Transverse colon (tissue), 4 donors: ENCODE measurements around the gene ACTA1. TPM values are rescaled to one million over a fixed set of nuclear protein-coding genes. Genes with fewer than 3 reads are reported as not detected.

ENCODE experiments used
- DNase-seq: peaks from one replicate; pipeline ENCODE4 v3.0.0-alpha.2; 2019
- H3K27ac ChIP-seq, 4 donors: fragments of 200-600 bp; sonication (generic); 2 replicates each; pipeline ENCODE4 v1.5.1; 2016 to 2018; ENCODE audit warnings: inconsistent platforms in 4 of 4
- H3K27me3 ChIP-seq: fragments of 200-600 bp; sonication (generic); 2 replicates; pipeline ENCODE4 v1.5.1; 2017; ENCODE audit warnings: inconsistent platforms
- H3K36me3 ChIP-seq, 4 donors: fragments of 200-600 bp; sonication (generic); 2 replicates each; pipeline ENCODE4 v1.5.1; 2017 to 2019; ENCODE audit warnings: inconsistent platforms in 4 of 4
- H3K4me1 ChIP-seq, 4 donors: fragments of 200-600 bp; sonication (generic); 2 replicates each; pipeline ENCODE4 v1.5.1; 2017 to 2020; ENCODE audit warnings: inconsistent platforms in 4 of 4
- H3K4me3 ChIP-seq, 4 donors: fragments of 200-600 bp; sonication (generic); 1 replicate in 1 of 4; 2 replicates in 3 of 4; pipeline versions ENCODE4 v1.5.1 to v1.6.1; 2017 to 2019; ENCODE audit warnings: inconsistent platforms in 4 of 4
- H3K9me3 ChIP-seq, 2 donors: fragments of 200-600 bp; sonication (generic); 2 replicates each; pipeline ENCODE4 v1.5.1; 2017 to 2019; ENCODE audit warnings: inconsistent platforms in 2 of 2
- CTCF ChIP-seq, 5 experiments: fragments of 200-600 bp in 3 of 5; fragments of 450-650 bp in 2 of 5; sonication (generic) in 3 of 5; IDR thresholded peaks; 1 replicate in 2 of 5; 2 replicates in 3 of 5; pipeline ENCODE4 v1.5.1; 2016 to 2017; ENCODE audit warnings: antibody characterized with exemption in 5 of 5, inconsistent platforms in 3 of 5, mild to moderate bottlenecking in 2 of 5, moderate library complexity in 1 of 5
- EP300 ChIP-seq: sonication (generic); formaldehyde crosslinking; IDR thresholded peaks from one replicate; pipeline ENCODE4 v1.6.1; 2017; ENCODE audit warnings: antibody characterized with exemption, low read depth
- POLR2A ChIP-seq: fragments of 450-650 bp; IDR thresholded peaks from one replicate; pipeline ENCODE4 v1.6.1; 2016; ENCODE audit warnings: antibody characterized with exemption, mild to moderate bottlenecking, moderate library complexity
- POLR2AphosphoS5 ChIP-seq, 3 donors: sonication (generic); formaldehyde crosslinking; IDR thresholded peaks; one replicate each; pipeline ENCODE4 v1.6.1; 2016; ENCODE audit warnings: antibody characterized with exemption in 3 of 3
- WGBS, 2 donors: methylation state at CpG; one replicate each; pipeline ENCODE4 v1.1.5; 2018; ENCODE audit warnings: low coverage in 1 of 2; 5-methylcytosine and 5-hydroxymethylcytosine counted together
- in situ Hi-C, 4 donors: fragments of 200-750 bp; cut with MboI; loops; one replicate each; pipeline versions ENCODE4 v1.15.0 to v1.15.1; 2017; ENCODE audit warnings: low sequenced_read_pairs in 3 of 4, low pct_ligation_motif_present in 1 of 4, low pct_unique_long_range_greater_than_20kb in 1 of 4
- intact Hi-C: fragments of 100-400 bp; cut with DNase I; formaldehyde crosslinking; loops from one replicate; pipeline ENCODE4 v1.15.1; 2023; ENCODE audit warnings: low total_unique reads
- total RNA-seq, 4 donors: library from RNA; depleted of rRNA; stranded (reverse); fragments of >200 nt; gene quantifications; one replicate each; pipeline ENCODE4 v1.1.0, GENCODE V29; 2016

Gene ACTA1
- total RNA-seq, 4 donors from 2014 or later, result 0.95 to 17.5 TPM; not detected in 2

- no peaks in the 10 kb centered on the region for H3K4me1 ChIP-seq
- no peaks in the 10 kb centered on the region for H3K9me3 ChIP-seq
- WGBS, 2 donors, result 93 to 94% methylated on average over 1 of the region's 1 CpG
- H3K4me3 ChIP-seq, result no peak overlapping the region
- DNase-seq, result no peak
- intact Hi-C loops (no loop called here), in situ Hi-C loops (no loop called here)
- no peaks in the 10 kb centered on the region for H3K27me3 ChIP-seq
- no peak overlapping the region for H3K27ac ChIP-seq
- H3K36me3 ChIP-seq, result peaks cover 0 to 65% (median 17%) of the 10 kb centered on the region in 4 donors
- TF ChIP-seq CTCF (IDR thresholded peaks at IDR 0.05) (no peak), POLR2A (no peak), POLR2AphosphoS5 (IDR thresholded peaks at IDR 0.05) (no peak), EP300 (no peak)
Measured at GRCh38 chr1:229466887-229467286, 33.0 kb upstream of the ACTA1 start.

GRCh38 chr1:229464672-229465071 lies 30.8 kb upstream of the ACTA1 start:
- H3K4me3 ChIP-seq, result no peak overlapping the region
- no peaks in the 10 kb centered on the region for H3K9me3 ChIP-seq
- no peak overlapping the region for H3K27ac ChIP-seq
- WGBS, 2 donors, result 94 to 99% methylated on average over 8 of the region's 8 CpGs
- no peak for DNase-seq
- in situ Hi-C loops, result no loop called here
- intact Hi-C loops, result no loop called here
- H3K4me1 ChIP-seq, result no peaks in the 10 kb centered on the region
- H3K36me3 ChIP-seq, result peaks cover 0 to 64% (median 16%) of the 10 kb centered on the region in 4 donors
- TF ChIP-seq POLR2A (no peak), POLR2AphosphoS5 (IDR thresholded peaks at IDR 0.05) (no peak), CTCF (IDR thresholded peaks at IDR 0.05) (no peak), EP300 (no peak)
- no peaks in the 10 kb centered on the region for H3K27me3 ChIP-seq

GRCh38 chr1:229461032-229461668 lies 27.3 kb upstream of the ACTA1 start:
- TF ChIP-seq POLR2AphosphoS5 (IDR thresholded peaks at IDR 0.05), result no peak
- TF ChIP-seq EP300, result no peak
- TF ChIP-seq POLR2A, result no peak
- TF ChIP-seq CTCF (IDR thresholded peaks at IDR 0.05), result no peak
- 91 to 93% methylated on average over 2 to 7 of the region's 7 CpGs for WGBS, 2 donors
- no peak overlapping the region for H3K27ac ChIP-seq
- no peaks in the 10 kb centered on the region for H3K9me3 ChIP-seq
- no peak for DNase-seq
- H3K36me3 ChIP-seq, result peaks cover 0 to 68% (median 26%) of the 10 kb centered on the region in 4 donors
- H3K4me1 ChIP-seq, result no peaks in the 10 kb centered on the region
- intact Hi-C loops (no loop called here), in situ Hi-C loops (no loop called here)
- H3K27me3 ChIP-seq, result no peaks in the 10 kb centered on the region
- H3K4me3 ChIP-seq, result no peak overlapping the region

- no peak for TF ChIP-seq POLR2AphosphoS5 (IDR thresholded peaks at IDR 0.05)
- TF ChIP-seq EP300, result no peak
- TF ChIP-seq POLR2A, result no peak
- TF ChIP-seq CTCF (IDR thresholded peaks at IDR 0.05), result no peak
- H3K36me3 ChIP-seq, result peaks cover 0 to 63% (median 25%) of the 10 kb centered on the region in 4 donors
- 97% methylated on average over 3 of the region's 3 CpGs for WGBS, 2 donors
- no peaks in the 10 kb centered on the region for H3K4me1 ChIP-seq
- H3K27me3 ChIP-seq, result no peaks in the 10 kb centered on the region
- no peak for DNase-seq
- intact Hi-C loops, result no loop called here
- H3K9me3 ChIP-seq, result no peaks in the 10 kb centered on the region
- no peak overlapping the region for H3K4me3 ChIP-seq
- in situ Hi-C loops, result no loop called here
- H3K27ac ChIP-seq, result no peak overlapping the region
Measured at GRCh38 chr1:229459815-229460214, 25.9 kb upstream of the ACTA1 start.
